CD4-positive, alpha-beta T cell (primary cell): ENCODE data around the gene AGRN. TPM values are rescaled to one million over a fixed set of nuclear protein-coding genes. Genes with fewer than 3 reads are reported as not detected.

ENCODE experiments used
- ATAC-seq: fragments of 200-7000 bp; cut with Tn5 transposase; one replicate; pipeline ENCODE4 v1.10.0; 2022; ENCODE audit warnings: mild to moderate bottlenecking; ENCODE audit not compliant: poor library complexity
- CTCF ChIA-PET: fragments of 350-600 bp; sonication (Branson Sonifier 250); formaldehyde crosslinking; loops from one replicate; lab custom pipeline; 2021; ENCODE audit warnings: antibody characterized with exemption, inconsistent platforms; lab: Charles Lee
- POLR2A ChIA-PET: fragments of 350-600 bp; sonication (Branson Sonifier 250); formaldehyde crosslinking; loops from one replicate; lab custom pipeline; 2021; ENCODE audit warnings: antibody characterized with exemption, inconsistent platforms; lab: Charles Lee
- DNase-seq, 14 experiments: peaks; one replicate each; pipeline ENCODE4 v3.0.0-alpha.2; 2013 to 2020; ENCODE audit warnings: mixed read lengths in 2 of 14
- H3K27ac ChIP-seq, 2 donors: one replicate each; pipeline versions ENCODE4 v1.5.1 to v1.7.0; 2013; ENCODE audit warnings: low read length in 2 of 2, low read depth in 1 of 2, mild to moderate bottlenecking in 1 of 2
- H3K27me3 ChIP-seq, 2 experiments: 1 replicate in 1 of 2; 2 replicates in 1 of 2; pipeline versions ENCODE4 v1.6.1 to v1.7.0; 2013; ENCODE audit warnings: low read length in 2 of 2, control low read depth in 1 of 2, mild to moderate bottlenecking in 1 of 2, moderate library complexity in 1 of 2; ENCODE audit not compliant: insufficient read depth in 2 of 2, control insufficient read depth in 1 of 2
- H3K36me3 ChIP-seq: one replicate; pipeline ENCODE4 v1.6.1; 2013; ENCODE audit warnings: low read length, control low read depth; ENCODE audit not compliant: insufficient read depth
- H3K4me1 ChIP-seq: one replicate; pipeline ENCODE4 v1.6.1; 2013; ENCODE audit warnings: low read length, control low read depth; ENCODE audit not compliant: insufficient read depth
- H3K4me3 ChIP-seq: one replicate; pipeline ENCODE4 v1.5.1; 2013; ENCODE audit warnings: mild to moderate bottlenecking, low read length, moderate library complexity
- H3K9me3 ChIP-seq, 2 experiments: 1 replicate in 1 of 2; 2 replicates in 1 of 2; pipeline versions ENCODE4 v1.6.1 to v1.7.0; 2013; ENCODE audit warnings: low read length in 2 of 2, mild to moderate bottlenecking in 2 of 2, control low read depth in 1 of 2, moderate library complexity in 1 of 2; ENCODE audit not compliant: control insufficient read depth in 1 of 2, insufficient read depth in 1 of 2
- H3K27ac Mint-ChIP-seq: one replicate; pipeline ENCODE4 v1.8.0; 2020; ENCODE audit warnings: mixed read lengths
- H3K27me3 Mint-ChIP-seq: one replicate; pipeline ENCODE4 v1.8.0; 2021; ENCODE audit warnings: mixed read lengths
- H3K36me3 Mint-ChIP-seq: one replicate; pipeline ENCODE4 v1.8.0; 2021; ENCODE audit warnings: low read depth, mixed read lengths
- H3K4me1 Mint-ChIP-seq: one replicate; pipeline ENCODE4 v1.8.0; 2021; ENCODE audit warnings: low read depth, mixed read lengths
- H3K4me3 Mint-ChIP-seq: one replicate; pipeline ENCODE4 v1.8.0; 2020; ENCODE audit warnings: mild to moderate bottlenecking, mixed read lengths
- H3K9me3 Mint-ChIP-seq: one replicate; pipeline ENCODE4 v1.8.0; 2020; ENCODE audit warnings: mixed read lengths
- CTCF ChIP-seq: fragments of 200-600 bp; IDR thresholded peaks from one replicate; pipeline ENCODE4 v1.8.0; 2022; ENCODE audit warnings: antibody characterized with exemption, mild to moderate bottlenecking
- intact Hi-C, 2 experiments: fragments of 100-400 bp; cut with DNase I in 1 of 2; cut with micrococcal nuclease in 1 of 2; formaldehyde crosslinking; loops; one replicate each; pipeline versions ENCODE4 v1.15.1 to v1.9.0; 2023 to 2025; cut with DNase I, micrococcal nuclease
- total RNA-seq, 174 experiments: library from RNA in 2 of 174; stranded (reverse) in 2 of 174; gene quantifications; one replicate each; pipeline ENCODE4 v1.2.3 and lab custom pipeline; 2021 to 2026

Gene AGRN
- total RNA-seq, 2 experiments from 2014 or later, result 1.5 to 2.0 TPM

- no peaks in the 10 kb centered on the region for H3K9me3 Mint-ChIP-seq
- ChIA-PET CTCF (no interaction called here), POLR2A (no interaction called here)
Measured at GRCh38 chr1:971751-972506, 48.0 kb upstream of the AGRN start.

GRCh38 chr1:972726-973458 is 47.0 kb upstream of the AGRN start:
- H3K9me3 Mint-ChIP-seq, result no peaks in the 10 kb centered on the region
- no peak overlapping the region for H3K27ac Mint-ChIP-seq
- no peak for TF ChIP-seq CTCF
- peaks cover 30% of the 10 kb centered on the region for H3K27me3 Mint-ChIP-seq
- peaks cover 21 to 28% of the 10 kb centered on the region in 2 experiments for H3K27me3 ChIP-seq
- H3K36me3 Mint-ChIP-seq, result no peaks in the 10 kb centered on the region
- H3K27ac ChIP-seq, result no peak overlapping the region
- ChIA-PET POLR2A (no interaction called here), CTCF (no interaction called here)
- H3K4me1 Mint-ChIP-seq, result peaks cover 7% of the 10 kb centered on the region
- peaks cover 11% of the 10 kb centered on the region for H3K4me1 ChIP-seq
- no peak overlapping the region for H3K4me3 ChIP-seq
- ATAC-seq (no peak), DNase-seq (peak in 1 of 14 experiments; percentile 23)
- H3K9me3 ChIP-seq, result peaks cover 0 to 15% of the 10 kb centered on the region in 2 experiments
- H3K36me3 ChIP-seq, result no peaks in the 10 kb centered on the region
- intact Hi-C loops, result no loop called here
- H3K4me3 Mint-ChIP-seq, result no peak overlapping the region

More at GRCh38 chr1:971751-972506, 48.0 kb upstream of the AGRN start:
- Mint-ChIP-seq H3K36me3 (no peaks in the 10 kb centered on the region), H3K4me1 (peaks cover 7% of the 10 kb centered on the region), H3K4me3 (no peak overlapping the region), H3K27ac (no peak overlapping the region), H3K27me3 (peaks cover 30% of the 10 kb centered on the region)
- no peak for ATAC-seq
- H3K27me3 ChIP-seq, result peaks cover 21 to 28% of the 10 kb centered on the region in 2 experiments
- no peak for TF ChIP-seq CTCF
- intact Hi-C loops, result no loop called here
- no peak overlapping the region for H3K27ac ChIP-seq
- peak in 1 of 14 experiments; percentile 25 for DNase-seq
- H3K9me3 ChIP-seq, result peaks cover 0 to 15% of the 10 kb centered on the region in 2 experiments
- no peaks in the 10 kb centered on the region for H3K36me3 ChIP-seq
- no peak overlapping the region for H3K4me3 ChIP-seq
- H3K4me1 ChIP-seq, result peaks cover 19% of the 10 kb centered on the region

- Mint-ChIP-seq H3K4me3 (no peak overlapping the region), H3K27me3 (peaks cover 28% of the 10 kb centered on the region), H3K4me1 (peaks cover 7% of the 10 kb centered on the region), H3K9me3 (no peaks in the 10 kb centered on the region), H3K36me3 (no peaks in the 10 kb centered on the region), H3K27ac (no peak overlapping the region)
- no peaks in the 10 kb centered on the region for H3K36me3 ChIP-seq
- no peak overlapping the region for H3K27ac ChIP-seq
- TF ChIP-seq CTCF, result no peak
- CTCF ChIA-PET, result no interaction called here
- peaks cover 11% of the 10 kb centered on the region for H3K4me1 ChIP-seq
- intact Hi-C loops, result no loop called here
- H3K27me3 ChIP-seq, result peaks cover 21 to 28% of the 10 kb centered on the region in 2 experiments
- POLR2A ChIA-PET, result no interaction called here
- no peak overlapping the region for H3K4me3 ChIP-seq
- H3K9me3 ChIP-seq, result peaks cover 0 to 17% of the 10 kb centered on the region in 2 experiments
- no peak for ATAC-seq
- peak in 1 of 14 experiments; percentile 19 for DNase-seq
Measured at GRCh38 chr1:973459-974292, 46.2 kb upstream of the AGRN start.
